HuH-7.5 (cell line): ENCODE results near the gene SRF.

Source experiments
- DNase-seq: peaks from one replicate; pipeline ENCODE4 v3.0.0; 2011; ENCODE audit warnings: low spot score

SRF gene

DNA sequence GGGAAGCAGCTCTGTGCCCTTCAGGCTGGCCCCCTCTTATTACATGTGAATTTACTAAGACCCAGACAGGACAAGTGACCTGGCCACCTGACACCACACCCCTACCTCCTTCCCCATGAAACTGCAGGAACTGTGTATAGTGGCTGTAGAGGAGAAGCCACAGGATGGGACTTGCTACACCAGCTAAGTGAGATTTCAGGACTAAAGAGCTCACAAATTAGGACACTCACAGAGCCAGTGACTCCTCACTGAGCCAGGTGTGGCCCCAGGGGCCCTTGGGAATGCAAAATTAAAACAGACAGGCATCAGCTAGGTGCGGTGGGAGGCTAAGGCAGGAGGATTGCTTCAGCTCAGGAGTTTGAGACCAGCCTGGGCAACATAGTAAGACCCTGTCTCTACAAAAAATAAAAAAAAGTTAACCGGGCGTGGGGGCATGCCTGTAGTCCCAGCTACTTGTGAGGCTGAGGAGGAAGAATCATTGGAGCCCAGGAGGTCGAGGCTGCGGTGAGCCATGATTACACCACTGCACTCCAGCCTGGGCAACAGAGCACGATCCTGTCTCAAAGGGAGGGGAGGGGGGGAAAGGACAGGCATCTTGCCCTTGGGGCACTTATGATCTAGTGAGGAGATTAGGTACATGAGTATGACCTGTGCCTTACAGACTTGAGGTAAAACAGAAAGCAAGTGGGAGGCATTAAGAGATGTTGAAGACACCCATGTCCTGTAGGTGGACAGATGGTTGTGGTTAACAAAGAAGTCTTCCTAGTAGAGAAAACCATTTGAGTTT is 23.2 kb upstream of the SRF start:
- DNase-seq = no peak

DNA sequence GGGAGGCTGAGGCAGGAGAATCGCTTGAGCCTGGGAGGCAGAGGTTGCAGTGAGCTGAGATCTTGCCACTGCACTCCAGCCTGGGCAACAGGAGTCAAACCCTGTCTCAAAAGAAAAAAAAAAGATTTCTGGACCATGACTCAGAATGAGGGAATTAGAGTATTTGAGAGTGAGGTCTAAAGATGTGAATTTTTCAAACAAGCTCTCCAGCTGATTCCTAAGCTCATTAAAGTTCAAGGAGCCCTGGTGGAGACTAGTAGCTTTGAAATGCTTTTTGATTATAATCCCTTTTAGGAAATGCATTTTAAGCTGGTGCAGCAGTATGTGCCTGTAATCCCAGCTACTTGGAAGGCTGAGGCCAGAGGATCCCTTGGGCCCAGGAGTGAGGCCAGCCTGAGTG is 21.8 kb upstream of the SRF start:
- no peak for DNase-seq

GRCh38 chr6:43150051-43150751 is 20.9 kb upstream of the SRF start:
- DNase-seq = no peak

DNA sequence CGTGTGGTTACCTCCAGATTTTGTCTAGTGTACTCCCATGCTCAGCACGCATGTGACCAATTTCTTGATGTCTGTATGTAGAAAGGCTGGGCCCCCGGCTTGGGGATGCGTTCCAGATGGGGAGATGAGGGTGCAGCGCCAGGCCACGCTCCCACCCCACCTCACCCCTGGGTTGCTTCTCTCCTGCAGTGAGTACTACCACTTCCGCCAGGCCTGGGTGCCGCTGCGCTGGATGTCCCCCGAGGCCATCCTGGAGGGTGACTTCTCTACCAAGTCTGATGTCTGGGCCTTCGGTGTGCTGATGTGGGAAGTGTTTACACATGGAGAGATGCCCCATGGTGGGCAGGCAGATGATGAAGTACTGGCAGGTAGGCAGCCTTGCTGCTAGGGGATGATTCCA is 11.5 kb upstream of the SRF start:
- DNase-seq = no peak

DNA sequence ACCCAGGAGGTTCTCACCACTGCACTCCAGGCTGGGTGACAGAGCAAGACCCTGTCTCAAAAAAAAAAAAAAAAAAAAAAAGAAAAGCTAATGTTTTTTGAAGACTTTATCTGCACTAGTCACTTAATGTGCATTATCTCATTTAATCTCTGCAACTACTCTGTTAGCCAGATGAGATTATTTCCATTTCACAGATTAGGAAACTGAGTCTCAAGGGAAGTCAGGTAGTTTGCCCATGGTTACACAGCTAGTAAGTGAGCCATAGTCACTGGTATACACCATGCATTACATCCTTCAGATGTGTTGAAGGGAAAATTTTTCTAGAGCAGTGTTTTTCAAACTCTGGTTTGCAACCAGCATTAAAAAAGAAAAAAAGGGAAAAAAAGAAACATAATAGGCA is 7.2 kb upstream of the SRF start:
- no peak for DNase-seq

- DNase-seq = peak; percentile 62
Measured at GRCh38 chr6:43170417-43170930, 595 bp upstream of the SRF start.

DNA sequence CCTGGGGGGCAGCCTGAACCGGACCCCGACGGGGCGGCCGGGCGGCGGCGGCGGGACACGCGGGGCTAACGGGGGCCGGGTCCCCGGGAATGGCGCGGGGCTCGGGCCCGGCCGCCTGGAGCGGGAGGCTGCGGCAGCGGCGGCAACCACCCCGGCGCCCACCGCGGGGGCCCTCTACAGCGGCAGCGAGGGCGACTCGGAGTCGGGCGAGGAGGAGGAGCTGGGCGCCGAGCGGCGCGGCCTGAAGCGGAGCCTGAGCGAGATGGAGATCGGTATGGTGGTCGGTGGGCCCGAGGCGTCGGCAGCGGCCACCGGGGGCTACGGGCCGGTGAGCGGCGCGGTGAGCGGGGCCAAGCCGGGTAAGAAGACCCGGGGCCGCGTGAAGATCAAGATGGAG is 636 bp downstream of the SRF start:
- no peak for DNase-seq

GRCh38 chr6:43172104-43173007 is 1.3 kb downstream of the SRF start:
- peak; percentile 47 for DNase-seq

GRCh38 chr6:43173591-43174262 is 2.7 kb downstream of the SRF start:
- DNase-seq = no peak

DNA sequence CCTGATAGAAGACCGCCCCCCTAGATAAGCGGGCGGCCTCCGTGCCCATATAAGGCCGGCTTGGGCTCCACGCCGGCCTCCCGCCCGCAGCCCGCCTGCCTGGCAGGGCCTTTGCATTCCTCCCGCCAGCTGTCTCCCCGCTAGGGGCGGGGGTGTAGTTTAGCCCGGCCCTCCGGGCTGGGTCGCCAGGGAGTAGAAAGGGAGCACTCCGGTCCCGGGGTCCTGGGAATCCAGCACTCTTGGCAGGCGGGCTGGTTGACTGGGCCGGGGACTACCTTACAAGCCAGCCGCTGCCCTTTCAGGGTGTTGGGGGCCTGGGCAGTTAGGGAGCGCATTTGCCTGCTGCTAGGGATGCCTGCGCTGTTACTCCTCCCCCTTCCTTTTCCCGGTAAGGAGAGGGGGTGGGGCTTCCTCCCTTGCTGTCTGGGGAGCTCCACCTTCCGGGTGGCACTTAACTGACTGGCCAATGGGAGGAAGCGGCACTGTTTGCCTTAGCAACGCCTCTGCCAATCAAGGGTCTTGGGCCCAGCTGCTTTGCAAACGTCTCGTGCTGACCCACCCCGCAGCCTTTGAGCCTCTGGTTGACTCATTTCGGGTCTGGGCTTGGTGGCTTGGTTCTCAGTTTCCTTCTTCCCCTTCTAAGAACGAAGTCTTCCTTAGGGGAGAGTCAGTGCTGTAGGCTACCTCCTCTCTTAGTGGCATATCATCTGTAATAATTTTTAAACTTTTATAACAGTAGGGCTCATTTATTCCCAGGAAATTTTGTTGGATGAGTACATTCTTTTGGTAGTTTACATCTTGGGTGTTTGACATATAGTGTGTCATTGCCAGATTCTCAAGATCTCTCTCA is 3.4 kb downstream of the SRF start:
- peak; percentile 71 for DNase-seq

GRCh38 chr6:43175676-43176422 is 4.8 kb downstream of the SRF start:
- no peak for DNase-seq

DNA sequence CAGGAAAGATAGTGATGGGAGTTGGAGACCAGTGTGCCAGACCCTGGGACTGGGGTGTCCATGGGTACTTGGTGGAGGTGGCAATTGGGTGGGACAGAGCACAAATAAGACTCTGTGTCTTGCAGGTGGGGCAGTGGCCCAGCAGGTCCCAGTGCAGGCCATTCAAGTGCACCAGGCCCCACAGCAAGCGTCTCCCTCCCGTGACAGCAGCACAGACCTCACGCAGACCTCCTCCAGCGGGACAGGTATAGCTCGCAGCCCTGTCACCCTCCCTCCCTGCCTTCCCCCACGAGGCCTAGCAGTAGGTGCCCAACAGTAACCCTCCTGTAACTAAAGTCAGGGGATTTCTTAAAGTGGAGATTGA is 5.3 kb downstream of the SRF start:
- DNase-seq = no peak

DNA sequence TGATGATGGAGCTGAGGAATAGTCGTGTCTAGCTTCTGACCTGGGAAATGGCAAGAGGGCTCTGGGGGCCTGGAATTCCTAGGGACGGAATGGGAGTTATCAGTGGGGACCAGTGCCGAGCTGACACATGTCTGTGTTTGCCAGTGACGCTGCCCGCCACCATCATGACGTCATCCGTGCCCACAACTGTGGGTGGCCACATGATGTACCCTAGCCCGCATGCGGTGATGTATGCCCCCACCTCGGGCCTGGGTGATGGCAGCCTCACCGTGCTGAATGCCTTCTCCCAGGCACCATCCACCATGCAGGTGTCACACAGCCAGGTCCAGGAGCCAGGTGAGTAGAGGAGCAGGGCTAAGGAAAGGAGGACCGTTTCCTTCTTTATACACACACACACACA is 7.1 kb downstream of the SRF start:
- DNase-seq = no peak

GRCh38 chr6:43178951-43179830 is 8.1 kb downstream of the SRF start:
- no peak for DNase-seq

- DNase-seq = no peak
Measured at GRCh38 chr6:43180058-43180457, 9.0 kb downstream of the SRF start.

GRCh38 chr6:43180985-43181384 is 9.9 kb downstream of the SRF start:
- DNase-seq = no peak

GRCh38 chr6:43181621-43181941 is 10.5 kb downstream of the SRF start:
- no peak for DNase-seq

GRCh38 chr6:43181942-43182860 is 11.1 kb downstream of the SRF start, which contains the start of gene CUL9:
Gene CUL9, plus strand, starts transcription at chr6:43182196. Its CDS starts 2,115 bp downstream, at chr6:43184311.
- DNase-seq = peak; percentile 74
